GM04504 (cell line): Measurements from ENCODE around the gene APPBP2.
"Not testable (repeated sequence)": the region's sequence is repeated elsewhere in the genome, so short reads cannot be mapped to it uniquely, and the experiment has no call there.

ENCODE experiments used
- DNase-seq: peaks from one replicate; pipeline ENCODE4 v3.0.0-alpha.2; 2012; ENCODE audit warnings: low read depth

Gene APPBP2

GRCh38 chr17:60433021-60433997, 92.7 kb downstream of the APPBP2 start:
- not testable (repeated sequence) for DNase-seq

GRCh38 chr17:60430561-60430960, 95.5 kb downstream of the APPBP2 start:
- not testable (repeated sequence) for DNase-seq

- not testable (repeated sequence) for DNase-seq
Measured at GRCh38 chr17:60428491-60428890, 97.6 kb downstream of the APPBP2 start.

GRCh38 chr17:60426596-60426995, 99.4 kb downstream of the APPBP2 start:
- no peak for DNase-seq

GRCh38 chr17:60425626-60426025, 100.4 kb downstream of the APPBP2 start:
- DNase-seq, result no peak

- DNase-seq, result no peak
Measured at GRCh38 chr17:60423865-60424264, 102.2 kb downstream of the APPBP2 start.

- no peak for DNase-seq
Measured at GRCh38 chr17:60422162-60422665, 103.8 kb downstream of the APPBP2 start, which contains the start of gene CHCT1. Gene CHCT1 (plus strand): TSS chr17:60422489. CDS start chr17:60422593, 104 bp downstream.

GRCh38 chr17:60421273-60422161, 104.5 kb downstream of the APPBP2 start:
- DNase-seq, result no peak

- not testable (repeated sequence) for DNase-seq
Measured at GRCh38 chr17:60419875-60420274, 106.2 kb downstream of the APPBP2 start.

- not testable (repeated sequence) for DNase-seq
Measured at GRCh38 chr17:60419003-60419402, 107.0 kb downstream of the APPBP2 start.

- DNase-seq, result no peak
Measured at GRCh38 chr17:60416368-60416925, 109.6 kb downstream of the APPBP2 start.

GRCh38 chr17:60415146-60415545, 110.9 kb downstream of the APPBP2 start:
- no peak for DNase-seq

GRCh38 chr17:60412701-60413100, 113.3 kb downstream of the APPBP2 start:
- no peak for DNase-seq

GRCh38 chr17:60410001-60410400, 116.0 kb downstream of the APPBP2 start:
- no peak for DNase-seq

- DNase-seq, result no peak
Measured at GRCh38 chr17:60406887-60407286, 119.2 kb downstream of the APPBP2 start.

GRCh38 chr17:60403962-60404361, 122.1 kb downstream of the APPBP2 start:
- DNase-seq, result no peak

- no peak for DNase-seq
Measured at GRCh38 chr17:60403523-60403810, 122.6 kb downstream of the APPBP2 start.

- no peak for DNase-seq
Measured at GRCh38 chr17:60401819-60402218, 124.2 kb downstream of the APPBP2 start.

GRCh38 chr17:60398227-60398959, 127.6 kb downstream of the APPBP2 start:
- DNase-seq, result no peak

GRCh38 chr17:60396412-60396811, 129.6 kb downstream of the APPBP2 start:
- DNase-seq, result no peak

- DNase-seq, result no peak
Measured at GRCh38 chr17:60395508-60396065, 130.5 kb downstream of the APPBP2 start.
